ENCODE results near the gene EIF4G3.

DNA sequence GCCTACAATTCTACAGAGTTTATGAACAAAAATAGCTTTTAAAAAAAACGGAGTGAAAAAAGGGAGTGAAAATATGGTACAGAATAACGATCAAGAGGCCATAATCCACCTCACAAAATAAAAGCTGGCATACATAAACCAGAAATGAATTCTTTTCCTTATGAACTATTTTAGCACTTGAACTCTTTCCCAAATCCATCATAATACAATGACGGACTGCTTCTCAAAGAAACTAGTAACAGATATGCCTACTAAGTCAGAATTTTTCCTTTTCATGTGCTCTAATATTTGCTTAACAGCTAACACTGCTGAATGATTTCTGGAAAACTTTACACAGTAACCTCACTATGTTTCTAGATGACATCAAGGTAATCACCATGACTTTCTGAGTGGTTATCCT, 144.0 kb downstream of the EIF4G3 start:
- TF ChIP-seq, protein P1, sequence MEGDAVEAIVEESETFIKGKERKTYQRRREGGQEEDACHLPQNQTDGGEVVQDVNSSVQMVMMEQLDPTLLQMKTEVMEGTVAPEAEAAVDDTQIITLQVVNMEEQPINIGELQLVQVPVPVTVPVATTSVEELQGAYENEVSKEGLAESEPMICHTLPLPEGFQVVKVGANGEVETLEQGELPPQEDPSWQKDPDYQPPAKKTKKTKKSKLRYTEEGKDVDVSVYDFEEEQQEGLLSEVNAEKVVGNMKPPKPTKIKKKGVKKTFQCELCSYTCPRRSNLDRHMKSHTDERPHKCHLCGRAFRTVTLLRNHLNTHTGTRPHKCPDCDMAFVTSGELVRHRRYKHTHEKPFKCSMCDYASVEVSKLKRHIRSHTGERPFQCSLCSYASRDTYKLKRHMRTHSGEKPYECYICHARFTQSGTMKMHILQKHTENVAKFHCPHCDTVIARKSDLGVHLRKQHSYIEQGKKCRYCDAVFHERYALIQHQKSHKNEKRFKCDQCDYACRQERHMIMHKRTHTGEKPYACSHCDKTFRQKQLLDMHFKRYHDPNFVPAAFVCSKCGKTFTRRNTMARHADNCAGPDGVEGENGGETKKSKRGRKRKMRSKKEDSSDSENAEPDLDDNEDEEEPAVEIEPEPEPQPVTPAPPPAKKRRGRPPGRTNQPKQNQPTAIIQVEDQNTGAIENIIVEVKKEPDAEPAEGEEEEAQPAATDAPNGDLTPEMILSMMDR (IDR thresholded peaks at IDR 0.05; ENCODE audit: low read length): no peak
- TF ChIP-seq EZH2 (optimal IDR thresholded peaks at IDR 0.05; ENCODE audit: low read depth, low read length): no peak
